ENCODE measurements around the gene ITGA11. TPM values are rescaled to one million over a fixed set of nuclear protein-coding genes. Genes with fewer than 3 reads are reported as not detected.

Gene ITGA11
- total RNA-seq, 2 donors from 2014 or later: 246 to 360 TPM

DNA sequence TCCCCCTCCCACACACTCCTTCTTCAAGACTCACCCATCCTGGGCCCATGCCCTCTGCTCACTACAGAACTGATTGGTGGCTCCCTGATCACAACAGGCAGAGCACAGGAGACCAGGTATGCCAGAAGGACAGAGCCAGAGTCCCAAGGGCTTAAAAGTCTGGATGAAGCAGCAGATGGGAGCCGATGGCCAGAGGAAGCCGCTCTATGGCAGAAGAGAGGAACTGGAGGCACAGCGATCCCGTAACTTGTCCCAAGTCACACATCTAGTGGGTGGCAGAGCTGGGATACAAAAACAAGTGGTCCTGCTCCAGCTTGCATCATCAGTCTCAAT is 20.7 kb downstream of the ITGA11 start:
- Histone ChIP-seq H3K27ac (peak overlapping the region in 1 of 2 donors; percentile 12), H3K36me3 (peaks cover 6% of the 10 kb centered on the region), H3K4me3 (no peak overlapping the region), H3K27me3 (replicated peaks; ENCODE audit: insufficient read depth) (no peaks in the 10 kb centered on the region), H3K9me3 (no peaks in the 10 kb centered on the region), H3K4me1 (ENCODE audit: control insufficient read depth in 1 of 2, low read depth in 2 of 2) (peaks cover 9 to 82% of the 10 kb centered on the region in 2 donors)
- no peak for ATAC-seq (ENCODE audit: insufficient number of reproducible peaks, low FRiP score, low read depth)
- DNase-seq (ENCODE audit: low spot score): no peak
- TF ChIP-seq, protein P1, sequence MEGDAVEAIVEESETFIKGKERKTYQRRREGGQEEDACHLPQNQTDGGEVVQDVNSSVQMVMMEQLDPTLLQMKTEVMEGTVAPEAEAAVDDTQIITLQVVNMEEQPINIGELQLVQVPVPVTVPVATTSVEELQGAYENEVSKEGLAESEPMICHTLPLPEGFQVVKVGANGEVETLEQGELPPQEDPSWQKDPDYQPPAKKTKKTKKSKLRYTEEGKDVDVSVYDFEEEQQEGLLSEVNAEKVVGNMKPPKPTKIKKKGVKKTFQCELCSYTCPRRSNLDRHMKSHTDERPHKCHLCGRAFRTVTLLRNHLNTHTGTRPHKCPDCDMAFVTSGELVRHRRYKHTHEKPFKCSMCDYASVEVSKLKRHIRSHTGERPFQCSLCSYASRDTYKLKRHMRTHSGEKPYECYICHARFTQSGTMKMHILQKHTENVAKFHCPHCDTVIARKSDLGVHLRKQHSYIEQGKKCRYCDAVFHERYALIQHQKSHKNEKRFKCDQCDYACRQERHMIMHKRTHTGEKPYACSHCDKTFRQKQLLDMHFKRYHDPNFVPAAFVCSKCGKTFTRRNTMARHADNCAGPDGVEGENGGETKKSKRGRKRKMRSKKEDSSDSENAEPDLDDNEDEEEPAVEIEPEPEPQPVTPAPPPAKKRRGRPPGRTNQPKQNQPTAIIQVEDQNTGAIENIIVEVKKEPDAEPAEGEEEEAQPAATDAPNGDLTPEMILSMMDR (IDR thresholded peaks at IDR 0.05): no peak

DNA sequence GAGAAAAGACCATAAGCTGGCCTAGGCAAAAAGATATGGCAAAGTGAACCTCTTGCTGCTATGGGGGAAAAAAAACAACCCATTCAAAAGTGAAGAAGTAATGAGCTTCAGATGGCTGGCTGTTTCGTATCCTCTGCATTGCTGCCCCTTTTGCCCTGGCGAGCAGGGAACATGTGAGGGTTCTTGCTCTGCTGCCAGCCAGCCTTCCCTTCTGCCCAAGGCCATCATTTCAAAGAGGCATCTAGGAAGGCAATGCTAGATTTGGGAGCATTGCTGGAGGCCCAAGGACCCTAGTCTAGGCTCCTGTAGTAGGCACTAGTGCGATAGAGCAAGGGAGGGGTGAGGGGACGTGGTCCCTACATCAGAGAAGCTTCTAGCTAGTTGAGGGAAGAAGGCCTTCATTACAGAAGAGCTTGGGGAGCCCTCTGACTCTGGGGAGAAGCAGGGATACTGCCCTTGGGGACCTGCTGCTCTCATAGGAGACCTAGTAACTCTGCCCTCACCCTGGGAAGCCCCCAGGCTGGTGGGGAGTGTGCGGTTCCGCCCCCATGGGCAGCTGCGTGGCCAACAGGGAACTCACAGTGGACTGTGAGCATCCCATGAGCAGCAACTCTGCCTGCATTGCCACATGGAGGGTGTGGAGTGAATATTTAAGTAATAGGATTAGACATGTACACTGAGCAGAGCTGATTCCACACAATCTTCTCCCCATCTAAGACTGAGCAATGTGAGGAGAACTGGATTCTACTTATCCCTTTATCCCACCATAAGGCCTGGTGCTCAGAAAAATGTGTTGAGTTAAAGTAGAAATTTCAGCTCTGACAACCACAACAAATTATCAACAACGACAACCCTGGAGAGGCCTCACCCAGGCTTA is 21.3 kb downstream of the ITGA11 start:
- no peak overlapping the region for H3K4me3 ChIP-seq
- no peak for DNase-seq (ENCODE audit: low spot score)
- peaks cover 9 to 84% of the 10 kb centered on the region in 2 donors for H3K4me1 ChIP-seq (ENCODE audit: control insufficient read depth in 1 of 2, low read depth in 2 of 2)
- peaks cover 6% of the 10 kb centered on the region for H3K36me3 ChIP-seq
- no peaks in the 10 kb centered on the region for H3K27me3 ChIP-seq (replicated peaks; ENCODE audit: insufficient read depth)
- H3K9me3 ChIP-seq: no peaks in the 10 kb centered on the region
- ATAC-seq (ENCODE audit: insufficient number of reproducible peaks, low FRiP score, low read depth): no peak
- peak overlapping the region in 1 of 2 donors; percentile 12 for H3K27ac ChIP-seq
- TF ChIP-seq, protein P1 (IDR thresholded peaks at IDR 0.05): no peak

GRCh38 chr15:68409736-68410370 is 22.1 kb downstream of the ITGA11 start:
- Histone ChIP-seq H3K27ac (no peak overlapping the region), H3K27me3 (replicated peaks; ENCODE audit: insufficient read depth) (no peaks in the 10 kb centered on the region), H3K36me3 (peaks cover 6% of the 10 kb centered on the region), H3K4me1 (ENCODE audit: control insufficient read depth in 1 of 2, low read depth in 2 of 2) (peaks cover 9 to 86% of the 10 kb centered on the region in 2 donors), H3K4me3 (no peak overlapping the region), H3K9me3 (no peaks in the 10 kb centered on the region)
- TF ChIP-seq, protein P1 (IDR thresholded peaks at IDR 0.05): no peak
- ATAC-seq (ENCODE audit: insufficient number of reproducible peaks, low FRiP score, low read depth) (no peak), DNase-seq (ENCODE audit: low spot score) (no peak)

- Histone ChIP-seq H3K4me3 (no peak overlapping the region), H3K27ac (peak overlapping the region in 1 of 2 donors; percentile 53), H3K36me3 (peaks cover 6% of the 10 kb centered on the region), H3K27me3 (replicated peaks; ENCODE audit: insufficient read depth) (no peaks in the 10 kb centered on the region), H3K4me1 (ENCODE audit: control insufficient read depth in 1 of 2, low read depth in 2 of 2) (peaks cover 8 to 86% of the 10 kb centered on the region in 2 donors), H3K9me3 (no peaks in the 10 kb centered on the region)
- TF ChIP-seq, protein P1 (IDR thresholded peaks at IDR 0.05): no peak
- ATAC-seq (ENCODE audit: insufficient number of reproducible peaks, low FRiP score, low read depth) (no peak), DNase-seq (ENCODE audit: low spot score) (no peak)
Observed at GRCh38 chr15:68408971-68409370, 23.0 kb downstream of the ITGA11 start.
